ENCODE results near the gene SLC12A8. TPM values are rescaled to one million over a fixed set of nuclear protein-coding genes. Genes with fewer than 3 reads are reported as not detected.

SLC12A8 gene
- polyA plus RNA-seq, 1 experiment, result 8.4 TPM

- H3K4me3 ChIP-seq (ENCODE audit: low read depth, low read length), result peak overlapping the region; percentile 12
- no peak for DNase-seq (ENCODE audit: low read depth)
- CTCF ChIA-PET, result interaction anchor here (0.7 to 1.1 kb wide), 3 partner anchors 10 to 296 kb away, joined by 3 read pairs; no protein-coding TSS in a partner anchor
- peak; percentile 43 for TF ChIP-seq CTCF (IDR thresholded peaks at IDR 0.05; ENCODE audit: insufficient read depth, low read depth, low read length)
- POLR2A ChIA-PET, result interaction anchor here (0.9 kb wide), 1 partner anchor 79 kb away, joined by 3 read pairs; no protein-coding TSS in a partner anchor
- H3K36me3 ChIP-seq (ENCODE audit: control insufficient read depth, insufficient read depth, low read length), result no peaks in the 10 kb centered on the region
- H3K27me3 ChIP-seq (ENCODE audit: control insufficient read depth, insufficient read depth, low read length), result no peaks in the 10 kb centered on the region
Observed at GRCh38 chr3:125141596-125142419, 70.7 kb downstream of the SLC12A8 start.

GRCh38 chr3:125140818-125141595, 71.5 kb downstream of the SLC12A8 start:
- Histone ChIP-seq H3K4me3 (ENCODE audit: low read depth, low read length) (no peak overlapping the region), H3K27me3 (ENCODE audit: control insufficient read depth, insufficient read depth, low read length) (no peaks in the 10 kb centered on the region), H3K36me3 (ENCODE audit: control insufficient read depth, insufficient read depth, low read length) (no peaks in the 10 kb centered on the region)
- no peak for DNase-seq (ENCODE audit: low read depth)
- ChIA-PET POLR2A (interaction anchor here (0.6 to 0.9 kb wide), 2 partner anchors 25 to 78 kb away, joined by 3 to 4 read pairs; no protein-coding TSS in a partner anchor), CTCF (interaction anchor here (0.6 to 1.1 kb wide), 5 partner anchors 9 to 295 kb away, joined by 3 read pairs; no protein-coding TSS in a partner anchor)
- no peak for TF ChIP-seq CTCF (IDR thresholded peaks at IDR 0.05; ENCODE audit: insufficient read depth, low read depth, low read length)

GRCh38 chr3:125140011-125140817, 72.3 kb downstream of the SLC12A8 start:
- POLR2A ChIA-PET, result interaction anchor here (0.6 kb wide), 1 partner anchor 25 kb away, joined by 4 read pairs; no protein-coding TSS in a partner anchor
- TF ChIP-seq CTCF (IDR thresholded peaks at IDR 0.05; ENCODE audit: insufficient read depth, low read depth, low read length), result no peak
- CTCF ChIA-PET, result interaction anchor here (0.6 to 1.2 kb wide), 4 partner anchors 10 to 295 kb away, joined by 3 to 4 read pairs (median 3); no protein-coding TSS in a partner anchor
- Histone ChIP-seq H3K36me3 (ENCODE audit: control insufficient read depth, insufficient read depth, low read length) (no peaks in the 10 kb centered on the region), H3K4me3 (ENCODE audit: low read depth, low read length) (no peak overlapping the region), H3K27me3 (ENCODE audit: control insufficient read depth, insufficient read depth, low read length) (no peaks in the 10 kb centered on the region)
- DNase-seq (ENCODE audit: low read depth), result peak; percentile 50

- CTCF ChIA-PET, result interaction anchor here (1.0 to 1.2 kb wide), 2 partner anchors 14 to 76 kb away, joined by 4 to 7 read pairs; no protein-coding TSS in a partner anchor
- H3K27me3 ChIP-seq (ENCODE audit: control insufficient read depth, insufficient read depth, low read length), result no peaks in the 10 kb centered on the region
- TF ChIP-seq CTCF (IDR thresholded peaks at IDR 0.05; ENCODE audit: insufficient read depth, low read depth, low read length), result no peak
- DNase-seq (ENCODE audit: low read depth), result no peak
- no peaks in the 10 kb centered on the region for H3K36me3 ChIP-seq (ENCODE audit: control insufficient read depth, insufficient read depth, low read length)
- POLR2A ChIA-PET, result no interaction called here
- no peak overlapping the region for H3K4me3 ChIP-seq (ENCODE audit: low read depth, low read length)
Observed at GRCh38 chr3:125139386-125139785, 73.2 kb downstream of the SLC12A8 start.

All from BJ (cell line).